ENCODE results near the gene PTGS2.
"Not testable (repeated sequence)": the region's sequence is repeated elsewhere in the genome, so short reads cannot be mapped to it uniquely, and the experiment has no call there.

PTGS2 gene

GRCh38 chr1:186670297-186671135, 9.7 kb downstream of the PTGS2 start:
- DNase-seq (ENCODE audit: low read depth) = no peak

GRCh38 chr1:186669784-186670183, 10.4 kb downstream of the PTGS2 start:
- not testable (repeated sequence) for DNase-seq (ENCODE audit: low read depth)

GRCh38 chr1:186664217-186664616, 16.0 kb downstream of the PTGS2 start:
- not testable (repeated sequence) for DNase-seq (ENCODE audit: low read depth)

GRCh38 chr1:186662752-186663151, 17.5 kb downstream of the PTGS2 start:
- DNase-seq (ENCODE audit: low read depth) = no peak

GRCh38 chr1:186659890-186660341, 20.3 kb downstream of the PTGS2 start:
- DNase-seq (ENCODE audit: low read depth) = no peak

GRCh38 chr1:186658999-186659398, 21.2 kb downstream of the PTGS2 start:
- no peak for DNase-seq (ENCODE audit: low read depth)

GRCh38 chr1:186657481-186657880, 22.7 kb downstream of the PTGS2 start:
- DNase-seq (ENCODE audit: low read depth) = no peak

- no peak for DNase-seq (ENCODE audit: low read depth)
These were observed 24.3 kb downstream of the PTGS2 start for GRCh38 chr1:186655876-186656275.

- no peak for DNase-seq (ENCODE audit: low read depth)
These were observed 25.5 kb downstream of the PTGS2 start for GRCh38 chr1:186654741-186655140.

GRCh38 chr1:186653312-186653711, 26.9 kb downstream of the PTGS2 start:
- no peak for DNase-seq (ENCODE audit: low read depth)

GRCh38 chr1:186648613-186649012, 31.6 kb downstream of the PTGS2 start:
- no peak for DNase-seq (ENCODE audit: low read depth)

GRCh38 chr1:186647985-186648384, 32.2 kb downstream of the PTGS2 start:
- DNase-seq (ENCODE audit: low read depth) = not testable (repeated sequence)

- no peak for DNase-seq (ENCODE audit: low read depth)
These were observed 36.6 kb downstream of the PTGS2 start for GRCh38 chr1:186643614-186644013.

GRCh38 chr1:186637567-186637966, 42.7 kb downstream of the PTGS2 start:
- not testable (repeated sequence) for DNase-seq (ENCODE audit: low read depth)

GRCh38 chr1:186636786-186637185, 43.4 kb downstream of the PTGS2 start:
- DNase-seq (ENCODE audit: low read depth) = no peak

- no peak for DNase-seq (ENCODE audit: low read depth)
These were observed 45.7 kb downstream of the PTGS2 start for GRCh38 chr1:186634511-186634910.

- no peak for DNase-seq (ENCODE audit: low read depth)
These were observed 47.1 kb downstream of the PTGS2 start for GRCh38 chr1:186633116-186633515.

- DNase-seq (ENCODE audit: low read depth) = no peak
These were observed 50.9 kb downstream of the PTGS2 start for GRCh38 chr1:186629341-186629740.

GRCh38 chr1:186628910-186629309, 51.3 kb downstream of the PTGS2 start:
- DNase-seq (ENCODE audit: low read depth) = no peak

- DNase-seq (ENCODE audit: low read depth) = no peak
These were observed 53.2 kb downstream of the PTGS2 start for GRCh38 chr1:186627019-186627418.

- DNase-seq (ENCODE audit: low read depth) = no peak
These were observed 53.8 kb downstream of the PTGS2 start for GRCh38 chr1:186626356-186626932.

- no peak for DNase-seq (ENCODE audit: low read depth)
These were observed 56.7 kb downstream of the PTGS2 start for GRCh38 chr1:186623551-186623950.
